GM23248 (cell line): ENCODE data around the gene INPPL1. TPM values are rescaled to one million over a fixed set of nuclear protein-coding genes. Genes with fewer than 3 reads are reported as not detected.

Source experiments
- DNase-seq: peaks from one replicate; pipeline ENCODE4 v3.0.0-alpha.2; 2015
- H2AFZ ChIP-seq: fragments of 200-600 bp; sonication (generic); 2 replicates; pipeline ENCODE4 v1.6.1; 2016; ENCODE audit warnings: antibody characterized with exemption
- H3F3A ChIP-seq: fragments of 200-600 bp; sonication (generic); 2 replicates; pipeline ENCODE4 v1.6.1; 2016; ENCODE audit warnings: mild to moderate bottlenecking, antibody characterized with exemption, mixed run types; ENCODE audit not compliant: insufficient read depth
- H3K27ac ChIP-seq: fragments of 200-600 bp; sonication (generic); 2 replicates; pipeline ENCODE4 v1.5.1; 2016; ENCODE audit warnings: mild to moderate bottlenecking
- H3K27me3 ChIP-seq: fragments of 200-600 bp; sonication (generic); replicated peaks from 2 replicates; pipeline ENCODE4 v1.6.1; 2016; ENCODE audit warnings: mild to moderate bottlenecking; ENCODE audit not compliant: insufficient read depth
- H3K36me3 ChIP-seq: fragments of 200-600 bp; sonication (generic); 2 replicates; pipeline ENCODE4 v1.6.1; 2016; ENCODE audit warnings: low read depth, mild to moderate bottlenecking
- H3K4me1 ChIP-seq: fragments of 200-600 bp; sonication (generic); 2 replicates; pipeline ENCODE4 v1.6.1; 2016; ENCODE audit warnings: mild to moderate bottlenecking; ENCODE audit not compliant: insufficient read depth
- H3K4me2 ChIP-seq: fragments of 200-600 bp; sonication (generic); one replicate; pipeline ENCODE4 v1.6.1; 2016; ENCODE audit warnings: mild to moderate bottlenecking; ENCODE audit not compliant: unreplicated experiment
- H3K4me3 ChIP-seq: fragments of 200-600 bp; sonication (generic); 2 replicates; pipeline ENCODE4 v1.5.1; 2016; ENCODE audit warnings: mild to moderate bottlenecking
- H3K79me2 ChIP-seq: fragments of 200-600 bp; sonication (generic); 2 replicates; pipeline ENCODE4 v1.6.1; 2016; ENCODE audit warnings: mild to moderate bottlenecking; ENCODE audit not compliant: insufficient read depth
- H3K9ac ChIP-seq: fragments of 200-600 bp; sonication (generic); 2 replicates; pipeline ENCODE4 v1.6.1; 2016; ENCODE audit warnings: mild to moderate bottlenecking
- H3K9me2 ChIP-seq: fragments of 200-600 bp; sonication (generic); 2 replicates; pipeline ENCODE4 v1.6.1; 2016; ENCODE audit warnings: mixed run types, mild to moderate bottlenecking, moderate library complexity; ENCODE audit not compliant: insufficient read depth
- H3K9me3 ChIP-seq: fragments of 200-600 bp; sonication (generic); one replicate; pipeline ENCODE4 v1.6.1; 2017; ENCODE audit warnings: low read depth
- H4K20me1 ChIP-seq: fragments of 200-600 bp; sonication (generic); 2 replicates; pipeline ENCODE4 v1.6.0; 2016; ENCODE audit not compliant: insufficient read depth
- EZH2 ChIP-seq: fragments of 200-600 bp; sonication (generic); IDR thresholded peaks from 2 replicates; pipeline ENCODE4 v1.6.1; 2018; ENCODE audit warnings: antibody characterized with exemption, mild to moderate bottlenecking; ENCODE audit not compliant: insufficient read depth, poor library complexity, severe bottlenecking
- EZH2phosphoT487 ChIP-seq: fragments of 200-600 bp; sonication (generic); IDR thresholded peaks from 2 replicates; pipeline ENCODE4 v1.6.1; 2018; ENCODE audit warnings: antibody characterized with exemption, moderate library complexity, mild to moderate bottlenecking, low read depth; ENCODE audit not compliant: insufficient read depth
- WGBS, 2 experiments: methylation state at CpG; one replicate each; pipeline ENCODE4 v1.1.6; 2015 to 2017; ENCODE audit warnings: low lambda C conversion rate in 2 of 2, low coverage in 1 of 2; ENCODE audit errors: missing lambda C conversion rate in 2 of 2; 5-methylcytosine and 5-hydroxymethylcytosine counted together
- in situ Hi-C: fragments of 300-500 bp; cut with MboI; formaldehyde crosslinking; loops from 2 replicates; pipeline ENCODE4 v1.15.0; 2020
- polyA plus RNA-seq: library from polyadenylated mRNA; unstranded; fragments of >200 nt; fragmentation: Nextera tagmentation; extraction: Ambion mirVana; gene quantifications from 2 replicates; pipeline ENCODE4 v1.2.1, GENCODE V29; 2016
- total RNA-seq: library from RNA; depleted of rRNA; stranded (reverse); fragments of >200 nt; shearing (Covaris generic); gene quantifications from 2 replicates; pipeline ENCODE4 v1.2.3, GENCODE V29; 2014

Gene INPPL1
- total and polyA plus RNA-seq, 2 experiments from 2014 or later = 28.4 to 68.0 TPM

DNA sequence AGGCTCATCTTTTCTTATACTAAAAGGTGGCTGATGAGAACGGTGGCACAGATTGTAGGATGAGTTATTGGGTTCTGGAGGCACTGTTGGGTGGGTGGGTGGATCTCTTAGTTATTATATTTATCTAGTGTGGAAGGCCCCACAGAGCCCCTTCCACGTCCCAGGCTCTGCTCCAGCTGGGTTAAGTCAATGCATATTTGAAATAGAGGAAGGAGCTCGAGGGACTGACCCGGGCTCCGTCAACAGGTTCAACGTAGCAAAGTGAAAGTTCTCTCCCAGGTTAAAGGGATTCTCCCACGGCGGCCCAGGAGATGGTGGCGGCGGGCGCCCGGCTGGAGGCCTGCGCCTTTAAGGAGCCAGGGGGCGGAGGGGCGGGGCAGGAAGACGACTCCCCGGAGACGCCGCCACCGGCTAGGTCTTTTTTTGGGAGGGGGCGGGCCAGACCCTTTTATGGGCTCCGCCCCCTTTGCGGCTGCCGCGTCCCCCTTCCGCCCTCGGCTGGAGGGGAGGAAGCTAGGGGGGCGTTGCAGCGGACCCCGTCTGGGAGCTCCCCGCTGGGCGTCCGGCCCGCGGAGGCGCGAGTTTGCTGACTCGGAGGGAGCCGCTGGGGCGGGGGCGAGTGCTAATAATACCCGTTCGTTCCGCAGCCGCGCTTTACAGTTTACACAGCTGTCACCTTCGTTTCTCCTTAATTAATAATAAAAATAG is 1.5 kb upstream of the INPPL1 start:
- no peaks in the 10 kb centered on the region for H3K36me3 ChIP-seq
- H3F3A ChIP-seq = no peaks in the 10 kb centered on the region
- H3K9ac ChIP-seq = peak overlapping the region; percentile 88
- DNase-seq = peak; percentile 94
- no peaks in the 10 kb centered on the region for H3K9me2 ChIP-seq
- H3K27me3 ChIP-seq = no peaks in the 10 kb centered on the region
- no peak for TF ChIP-seq EZH2phosphoT487
- TF ChIP-seq EZH2 = no peak
- H3K4me3 ChIP-seq = peak overlapping the region; percentile 97
- no peaks in the 10 kb centered on the region for H3K9me3 ChIP-seq
- H4K20me1 ChIP-seq = no peaks in the 10 kb centered on the region
- peaks cover 41% of the 10 kb centered on the region for H3K79me2 ChIP-seq
- H2AFZ ChIP-seq = peak overlapping the region; percentile 94
- peaks cover 11% of the 10 kb centered on the region; the same call in 1 of the 2 replicates for H3K4me1 ChIP-seq
- peak overlapping the region; percentile 86 for H3K4me2 ChIP-seq
- peak overlapping the region; percentile 69 for H3K27ac ChIP-seq
- 1 to 2% methylated on average over 35 to 44 of the region's 47 CpGs for WGBS, 2 experiments
- in situ Hi-C loops = no loop called here

DNA sequence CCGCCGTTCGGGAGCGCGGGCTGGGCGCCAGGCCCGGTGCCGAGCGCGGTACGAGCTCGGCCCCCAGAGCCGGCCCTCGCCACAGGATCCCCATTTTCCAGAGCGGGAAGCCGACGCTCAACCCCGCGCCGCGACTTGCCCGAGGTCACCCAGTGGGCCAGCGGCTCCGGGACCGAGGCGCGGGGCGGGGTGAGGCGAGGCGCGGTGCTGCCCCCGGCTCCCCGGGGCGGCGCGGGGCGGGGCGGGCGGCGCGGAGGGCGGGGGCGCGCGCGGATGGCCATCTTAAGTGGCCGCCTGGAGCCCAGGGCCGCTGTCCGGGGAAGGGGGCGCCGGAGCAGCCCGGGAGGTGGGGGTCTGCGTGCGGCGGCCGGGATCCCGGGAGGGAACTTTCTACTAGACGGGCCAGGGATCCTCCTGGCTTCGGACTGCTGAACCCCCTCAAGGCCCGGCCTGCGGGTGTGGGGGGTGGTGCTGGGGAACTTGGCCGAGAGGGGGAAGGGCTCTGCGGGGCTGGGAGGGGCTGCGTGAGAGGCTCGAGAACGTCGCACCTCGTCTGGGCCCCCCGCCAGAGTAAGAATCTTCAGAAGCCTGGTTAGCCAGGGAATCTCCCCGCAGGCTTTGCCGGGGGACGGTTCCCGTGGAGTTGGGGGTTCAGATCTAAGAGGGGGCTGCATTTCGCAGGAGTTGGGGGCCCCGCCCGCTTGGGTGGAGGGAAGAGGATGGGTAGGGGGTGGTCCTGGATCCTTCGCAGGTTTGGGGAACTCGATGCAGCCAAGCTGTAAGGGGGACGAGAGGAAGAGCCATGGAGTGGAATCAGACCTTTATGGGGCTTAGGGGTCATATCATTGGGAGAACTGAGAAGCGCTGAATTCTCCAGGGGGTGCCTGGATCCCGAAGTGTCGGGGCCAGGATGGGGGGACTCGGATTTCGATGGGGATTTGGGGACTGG is 678 bp upstream of the INPPL1 start:
- no peaks in the 10 kb centered on the region for H4K20me1 ChIP-seq
- in situ Hi-C loops = no loop called here
- peak overlapping the region; percentile 69 for H3K27ac ChIP-seq
- WGBS, 2 experiments = 1% methylated on average over 38 to 84 of the region's 84 CpGs
- no peaks in the 10 kb centered on the region for H3K9me2 ChIP-seq
- peaks cover 49% of the 10 kb centered on the region for H3K79me2 ChIP-seq
- peak; percentile 83 for DNase-seq
- H3K4me1 ChIP-seq = peaks cover 11% of the 10 kb centered on the region; the same call in 1 of the 2 replicates
- H3F3A ChIP-seq = no peaks in the 10 kb centered on the region
- H3K36me3 ChIP-seq = peaks cover 5% of the 10 kb centered on the region; the same call in 1 of the 2 replicates
- peak overlapping the region; percentile 94 for H2AFZ ChIP-seq
- H3K4me3 ChIP-seq = peak overlapping the region; percentile 97
- peak overlapping the region; percentile 86 for H3K4me2 ChIP-seq
- H3K9me3 ChIP-seq = no peaks in the 10 kb centered on the region
- H3K9ac ChIP-seq = peak overlapping the region; percentile 88
- TF ChIP-seq EZH2phosphoT487 (no peak), EZH2 (no peak)
- no peaks in the 10 kb centered on the region for H3K27me3 ChIP-seq

DNA sequence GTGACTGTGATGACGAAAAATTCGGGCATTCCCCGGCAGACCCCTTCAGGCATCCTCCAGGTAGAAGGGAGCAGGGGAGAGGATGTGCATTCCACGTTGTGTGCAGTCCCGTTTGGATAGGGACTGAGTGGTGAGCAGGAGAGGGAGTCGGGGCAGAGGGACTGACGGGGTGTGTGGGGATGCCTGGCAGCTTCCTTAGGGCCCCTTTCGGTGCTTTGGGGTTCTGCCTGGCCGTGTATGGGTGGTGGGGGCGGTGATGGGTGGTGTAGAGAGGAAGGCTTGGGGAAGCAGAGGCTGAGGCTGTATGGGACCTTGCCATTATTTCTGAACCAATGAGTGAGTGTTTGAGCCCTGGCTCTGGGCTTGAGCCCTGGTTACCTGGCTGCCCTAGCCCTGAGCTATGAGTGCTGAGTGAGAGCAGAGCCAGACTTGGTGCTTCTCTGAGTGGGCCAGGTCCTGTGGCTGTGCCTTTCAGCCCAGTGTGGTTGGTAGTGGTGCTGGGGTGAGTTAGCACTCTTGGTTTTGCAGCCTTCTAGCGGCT is 914 bp downstream of the INPPL1 start:
- peak; percentile 45 for DNase-seq
- WGBS, 2 experiments = 17 to 21% methylated on average over 11 of the region's 11 CpGs
- Histone ChIP-seq H3K79me2 (peaks cover 50% of the 10 kb centered on the region), H3K9ac (peak overlapping the region; percentile 88), H3K9me2 (no peaks in the 10 kb centered on the region), H3F3A (no peaks in the 10 kb centered on the region), H3K36me3 (peaks cover 19% of the 10 kb centered on the region; the same call in 1 of the 2 replicates), H4K20me1 (no peaks in the 10 kb centered on the region), H2AFZ (no peak overlapping the region), H3K4me2 (peak overlapping the region; percentile 74), H3K27me3 (no peaks in the 10 kb centered on the region), H3K4me1 (peaks cover 11% of the 10 kb centered on the region; the same call in 1 of the 2 replicates), H3K9me3 (no peaks in the 10 kb centered on the region), H3K27ac (no peak overlapping the region), H3K4me3 (peak overlapping the region; percentile 97)
- TF ChIP-seq EZH2 (no peak), EZH2phosphoT487 (no peak)
- in situ Hi-C loops = no loop called here

DNA sequence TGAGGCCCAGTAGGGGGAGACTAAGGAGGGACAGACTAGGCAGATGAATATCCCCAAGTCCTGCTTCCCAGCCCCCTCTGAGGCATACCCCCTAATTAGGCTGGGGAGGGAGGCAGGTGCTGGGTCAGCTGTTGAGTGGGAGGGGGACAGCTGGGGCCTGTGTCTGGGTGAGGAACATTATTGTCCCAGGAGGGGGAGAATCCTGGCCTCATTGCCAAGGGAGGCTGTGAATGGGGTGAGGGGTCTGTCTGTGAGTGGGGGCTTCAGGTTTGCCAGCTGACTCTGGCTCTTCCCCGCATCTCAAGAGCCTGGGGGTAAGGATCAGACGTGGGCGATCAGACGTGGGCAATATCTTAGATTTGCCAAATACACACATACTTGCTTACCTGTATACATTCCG is 2.1 kb downstream of the INPPL1 start:
- 68 to 71% methylated on average over 5 of the region's 5 CpGs for WGBS, 2 experiments
- Histone ChIP-seq H3K27ac (no peak overlapping the region), H3K4me3 (no peak overlapping the region), H3K79me2 (peaks cover 55% of the 10 kb centered on the region), H3K9me3 (no peaks in the 10 kb centered on the region), H3K36me3 (peaks cover 29% of the 10 kb centered on the region; the same call in 1 of the 2 replicates), H3K4me1 (peaks cover 11% of the 10 kb centered on the region; the same call in 1 of the 2 replicates), H2AFZ (no peak overlapping the region), H3K4me2 (no peak overlapping the region), H3K9ac (peak overlapping the region; percentile 88; the same call in 1 of the 2 replicates), H3K9me2 (no peaks in the 10 kb centered on the region), H3K27me3 (no peaks in the 10 kb centered on the region), H3F3A (no peaks in the 10 kb centered on the region), H4K20me1 (no peaks in the 10 kb centered on the region)
- TF ChIP-seq EZH2 (no peak), EZH2phosphoT487 (no peak)
- DNase-seq = no peak
- in situ Hi-C loops = no loop called here
